ENCODE measurements around the gene MTNR1A.
"Not testable (repeated sequence)": the region's sequence is repeated elsewhere in the genome, so short reads cannot be mapped to it uniquely, and the experiment has no call there.

MTNR1A gene

DNA sequence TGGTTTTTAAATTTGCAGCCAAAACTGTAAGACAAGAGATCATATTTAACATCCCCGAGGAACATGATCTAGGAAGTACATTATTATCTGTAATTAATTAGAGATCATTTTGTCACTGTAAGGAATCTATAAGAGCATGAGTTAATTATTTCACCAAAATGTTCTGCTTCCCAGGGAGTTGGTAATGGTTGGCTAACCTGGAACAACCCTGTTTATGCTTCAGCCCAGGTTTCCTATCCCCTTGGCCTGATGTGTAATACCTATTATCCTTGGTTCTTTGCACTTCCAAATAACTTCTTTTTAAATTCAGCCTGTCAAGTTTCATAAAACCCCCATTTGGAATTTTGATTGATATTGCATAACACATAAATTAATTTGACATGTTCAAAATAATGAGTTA, 6.4 kb upstream of the MTNR1A start:
- DNase-seq (ENCODE audit: low spot score) = no peak

- no peak for DNase-seq (ENCODE audit: low spot score)
Observed at GRCh38 chr4:186560647-186561046, 5.3 kb upstream of the MTNR1A start.

DNA sequence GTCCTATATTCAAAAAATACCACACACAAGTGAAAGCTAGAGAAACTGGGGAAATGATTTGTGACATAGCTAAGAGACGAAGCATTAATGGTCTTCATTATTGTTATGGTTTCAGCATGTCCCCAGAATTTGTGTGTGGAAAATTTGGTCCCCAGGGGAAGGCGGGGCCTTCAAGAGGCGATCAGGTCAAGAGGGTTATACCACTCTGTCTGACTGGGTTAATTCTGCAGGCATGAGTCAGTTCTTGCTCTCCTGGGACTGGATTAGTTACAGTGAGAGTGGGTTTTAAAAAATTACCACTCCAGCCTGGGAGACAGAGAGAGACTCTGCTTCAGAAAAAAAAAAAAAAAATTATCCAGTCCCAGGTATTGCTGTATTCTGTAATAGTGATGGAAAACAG, 2.1 kb upstream of the MTNR1A start:
- peak; percentile 53 for DNase-seq (ENCODE audit: low spot score)

DNA sequence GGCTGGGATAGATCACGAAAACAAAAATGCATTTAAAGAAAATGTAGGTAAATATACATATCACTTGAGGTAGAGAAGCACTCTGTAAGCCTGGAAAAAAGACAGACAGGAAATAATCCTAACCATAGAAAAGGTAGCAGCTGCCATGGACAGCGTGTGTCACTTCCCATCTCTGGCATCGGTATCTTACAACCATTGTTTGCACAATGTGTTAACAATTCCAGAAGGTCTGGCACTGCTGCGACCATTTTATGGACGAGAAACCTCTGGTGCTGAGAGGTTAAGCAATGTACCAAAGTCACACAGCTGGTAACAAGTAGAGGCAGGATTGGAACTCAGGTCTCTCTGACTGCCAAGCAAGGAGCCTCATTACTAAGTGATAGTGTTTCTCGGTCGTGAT, 1.7 kb upstream of the MTNR1A start:
- DNase-seq (ENCODE audit: low spot score) = no peak

DNA sequence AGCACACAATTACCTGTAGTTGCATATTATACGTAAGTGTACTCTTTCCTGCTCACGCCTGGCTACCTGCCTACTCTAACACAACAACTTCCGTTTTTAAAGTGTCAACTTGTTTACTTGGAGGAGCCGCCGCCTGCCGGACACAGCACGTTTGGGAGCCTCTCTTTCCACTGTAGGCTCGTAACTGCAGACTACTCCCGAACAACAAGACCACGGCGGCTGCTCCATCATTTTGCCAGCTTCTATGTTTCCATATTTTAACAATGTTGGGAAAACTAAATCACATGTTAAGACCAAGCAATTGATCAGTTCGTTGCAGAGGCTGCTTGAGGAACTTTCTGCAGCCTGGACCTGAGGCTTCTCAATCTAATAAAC, 841 bp downstream of the MTNR1A start:
- DNase-seq (ENCODE audit: low spot score) = no peak

DNA sequence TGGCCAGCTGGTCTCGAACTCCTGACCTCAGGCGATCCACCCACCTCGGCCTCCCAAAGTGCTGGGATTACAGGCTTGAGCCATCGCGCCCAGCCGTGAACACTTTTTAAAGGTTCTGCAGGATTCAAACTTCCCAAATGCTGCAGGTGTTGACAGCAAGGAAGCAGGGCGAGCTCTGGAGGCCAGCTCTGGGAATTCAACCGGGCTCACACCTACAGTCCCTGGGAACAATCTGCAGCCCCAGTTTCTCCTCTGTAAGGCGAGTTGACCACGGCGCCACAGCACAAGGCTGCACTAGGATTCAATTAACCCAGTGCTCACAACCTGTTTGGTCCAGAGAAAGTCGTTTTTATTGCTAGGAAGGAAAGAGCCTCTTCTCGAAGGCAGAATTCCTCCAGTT, 1.6 kb downstream of the MTNR1A start:
- no peak for DNase-seq (ENCODE audit: low spot score)

DNA sequence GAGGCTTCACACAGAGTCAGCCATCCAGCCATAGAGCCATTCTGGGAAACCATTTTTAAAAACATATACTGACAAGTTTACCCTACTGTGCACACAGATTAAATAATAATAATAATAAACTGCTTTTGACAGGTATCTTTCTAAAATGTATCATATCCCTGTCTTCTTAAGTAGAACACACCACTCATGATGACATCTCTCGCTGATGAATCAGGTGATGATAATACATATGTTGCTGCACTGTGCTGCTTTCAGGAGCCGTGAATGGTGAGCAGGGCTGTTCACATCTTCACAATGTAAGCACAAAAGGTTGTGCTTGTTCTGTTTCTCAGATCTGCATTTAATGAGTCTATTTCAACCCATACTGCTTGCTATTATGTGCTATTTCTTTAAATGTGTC, 3.5 kb downstream of the MTNR1A start:
- DNase-seq (ENCODE audit: low spot score) = no peak

- DNase-seq (ENCODE audit: low spot score) = no peak
Observed at GRCh38 chr4:186545436-186545835, 9.9 kb downstream of the MTNR1A start.

DNA sequence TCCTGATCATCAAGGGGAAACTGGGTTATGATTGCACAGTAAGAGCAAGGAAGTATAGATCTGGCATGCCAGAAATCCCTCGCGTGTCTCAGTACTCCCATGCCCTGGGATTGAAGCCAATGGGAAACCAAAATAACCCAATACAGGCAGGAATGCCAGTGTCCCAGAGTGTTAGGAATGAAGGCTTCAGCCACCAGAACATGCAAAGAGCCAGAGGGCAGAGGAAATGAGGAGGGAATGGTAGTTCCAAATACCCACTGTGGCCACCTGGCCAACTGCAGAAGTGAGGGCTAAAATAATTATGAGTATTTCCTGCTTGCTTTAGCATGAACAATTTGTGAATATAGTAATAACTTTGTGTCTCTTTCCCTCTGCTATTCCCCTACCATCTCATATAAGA, 12.2 kb downstream of the MTNR1A start:
- DNase-seq (ENCODE audit: low spot score) = no peak

GRCh38 chr4:186541801-186542200, 13.6 kb downstream of the MTNR1A start:
- DNase-seq (ENCODE audit: low spot score) = no peak

GRCh38 chr4:186537843-186538521, 17.4 kb downstream of the MTNR1A start:
- DNase-seq (ENCODE audit: low spot score) = no peak

- no peak for DNase-seq (ENCODE audit: low spot score)
Observed at GRCh38 chr4:186536285-186536684, 19.1 kb downstream of the MTNR1A start.

DNA sequence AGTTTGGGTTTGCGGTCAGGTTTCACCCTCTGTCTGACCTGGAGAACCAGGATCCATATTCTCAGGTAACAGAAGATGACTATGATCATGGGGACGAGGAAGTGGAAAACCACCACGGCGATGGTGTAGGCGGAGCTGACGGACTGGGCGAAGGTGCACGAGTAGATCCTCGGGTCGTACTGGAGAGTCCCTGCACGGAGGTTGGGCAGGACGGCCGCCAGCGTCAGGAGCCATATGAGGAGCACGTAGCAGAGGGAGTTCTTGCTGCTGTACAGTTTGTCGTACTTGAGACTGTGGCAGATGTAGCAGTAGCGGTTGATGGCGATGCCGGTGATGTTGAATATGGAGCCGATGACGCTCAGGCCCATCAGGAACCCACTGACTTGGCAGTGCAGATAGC, 21.3 kb downstream of the MTNR1A start:
- no peak for DNase-seq (ENCODE audit: low spot score)

DNA sequence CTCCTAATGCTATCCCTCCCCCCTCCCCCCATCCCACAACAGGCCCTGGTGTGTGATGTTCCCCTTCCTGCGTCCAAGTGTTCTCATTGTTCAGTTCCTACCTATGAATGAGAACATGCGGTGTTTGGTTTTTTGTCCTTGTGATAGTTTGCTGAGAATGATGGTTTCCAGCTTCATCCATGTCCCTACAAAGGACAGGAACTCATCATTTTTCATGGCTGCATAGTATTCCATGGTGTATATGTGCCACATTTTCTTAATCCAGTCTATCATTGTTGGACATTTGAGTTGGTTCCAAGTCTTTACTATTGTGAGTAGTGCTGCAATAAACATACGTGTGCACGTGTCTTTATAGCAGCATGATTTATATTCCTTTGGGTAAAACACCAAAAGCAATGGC, 31.4 kb downstream of the MTNR1A start:
- DNase-seq (ENCODE audit: low spot score) = not testable (repeated sequence)

DNA sequence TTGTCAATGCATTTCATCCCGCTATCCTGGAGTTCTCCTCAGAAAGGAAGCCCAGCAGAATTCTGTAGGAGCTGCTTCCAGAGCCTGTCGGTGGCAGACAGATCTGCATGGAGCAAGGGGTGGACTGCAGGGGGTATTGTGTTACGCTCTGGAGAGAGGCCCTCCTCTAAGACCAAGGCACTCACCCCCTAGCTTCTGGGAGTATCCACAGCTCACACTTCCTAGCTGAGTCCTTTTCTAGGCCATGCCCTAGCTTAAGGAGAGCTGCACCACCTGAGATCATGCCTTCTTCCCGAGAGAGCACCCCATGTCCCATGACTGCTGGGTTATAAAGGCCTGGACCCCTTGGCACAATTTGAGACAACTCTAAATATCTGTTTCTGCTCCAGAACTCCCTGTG, 39.1 kb downstream of the MTNR1A start:
- DNase-seq (ENCODE audit: low spot score) = no peak

GRCh38 chr4:186514271-186514950, 41.0 kb downstream of the MTNR1A start:
- no peak for DNase-seq (ENCODE audit: low spot score)

DNA sequence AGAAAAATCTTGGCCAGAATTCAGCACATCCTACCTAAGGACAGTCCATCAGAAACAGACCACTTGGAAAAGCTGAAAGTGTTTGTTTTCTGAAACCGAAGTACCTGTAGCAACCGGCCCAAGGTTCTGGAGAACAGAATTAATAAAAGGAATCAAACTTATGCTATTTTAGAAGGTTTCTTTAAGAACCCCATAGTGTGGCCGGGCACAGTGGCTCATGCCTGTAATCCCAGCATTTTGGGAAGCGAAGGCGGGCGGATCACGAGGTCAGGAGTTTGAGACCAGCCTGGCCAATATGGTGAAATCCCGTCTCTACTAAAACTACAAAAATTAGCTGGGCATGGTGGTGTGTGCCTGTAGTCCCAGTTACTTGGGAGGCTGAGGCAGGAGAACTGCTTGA, 50.6 kb downstream of the MTNR1A start:
- not testable (repeated sequence) for DNase-seq (ENCODE audit: low spot score)

- no peak for DNase-seq (ENCODE audit: low spot score)
Observed at GRCh38 chr4:186502231-186502630, 53.1 kb downstream of the MTNR1A start.

DNA sequence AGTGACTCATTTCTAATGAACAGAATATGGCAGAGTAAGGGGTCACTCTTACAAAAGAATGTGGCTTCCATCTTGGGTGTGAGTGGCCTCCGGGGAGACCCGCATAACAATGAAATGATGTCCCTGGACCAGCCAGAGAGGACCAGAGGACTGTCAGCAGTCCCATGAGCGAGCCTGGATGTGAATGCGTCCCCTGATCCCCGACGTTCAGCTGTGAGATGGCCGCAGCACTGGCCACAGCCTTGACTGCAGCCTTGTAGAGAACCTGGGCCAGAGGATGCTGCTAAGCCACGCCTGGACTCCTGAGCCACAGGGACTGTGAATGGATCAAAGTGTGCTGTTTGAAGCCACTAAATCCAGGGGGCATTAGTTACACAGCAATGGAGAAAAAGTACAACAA, 53.8 kb downstream of the MTNR1A start:
- no peak for DNase-seq (ENCODE audit: low spot score)

- DNase-seq (ENCODE audit: low spot score) = no peak
Observed at GRCh38 chr4:186500721-186501304, 54.6 kb downstream of the MTNR1A start.

- no peak for DNase-seq (ENCODE audit: low spot score)
Observed at GRCh38 chr4:186499467-186499866, 55.9 kb downstream of the MTNR1A start.

DNA sequence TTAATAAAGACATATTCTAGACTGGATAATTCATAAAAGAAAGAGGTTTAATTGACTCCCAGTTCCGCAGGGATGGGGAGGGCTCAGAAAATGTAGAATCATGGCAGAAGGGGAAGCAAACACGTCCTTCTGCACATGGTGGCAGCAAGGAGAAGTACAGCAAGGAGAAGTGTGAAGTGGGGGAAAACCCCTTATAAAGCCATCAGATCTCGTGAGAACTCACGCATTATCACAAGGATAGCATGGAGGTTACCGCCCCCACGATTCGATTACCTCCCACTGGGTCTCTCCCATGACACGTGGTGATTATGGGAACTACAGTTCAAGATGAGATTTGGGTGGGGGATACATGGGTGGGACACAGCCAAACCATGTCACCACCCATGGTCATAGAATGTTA, 58.3 kb downstream of the MTNR1A start:
- DNase-seq (ENCODE audit: low spot score) = no peak

DNA sequence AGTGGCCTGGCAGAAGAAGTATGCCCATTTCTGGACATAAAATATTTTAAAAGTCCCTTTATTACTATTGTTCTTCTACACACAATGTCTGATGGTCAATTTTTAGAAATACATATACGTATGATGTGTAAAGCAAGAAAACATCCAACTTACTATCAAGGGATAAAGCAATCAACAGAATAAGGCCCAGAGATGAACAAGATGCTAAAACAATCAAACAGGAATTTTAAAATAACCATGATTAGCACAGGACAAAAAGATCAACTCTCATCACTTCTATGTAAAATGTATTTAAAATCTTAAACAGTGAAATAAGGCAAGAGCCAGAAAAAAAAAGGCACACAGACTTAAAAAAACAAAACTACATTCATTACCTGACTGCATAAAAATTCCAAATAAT, 60.9 kb downstream of the MTNR1A start:
- no peak for DNase-seq (ENCODE audit: low spot score)

GRCh38 chr4:186487726-186488125, 67.6 kb downstream of the MTNR1A start:
- DNase-seq (ENCODE audit: low spot score) = no peak

All from D341Med (cell line).